Coronary artery (tissue), 2 donors: ENCODE measurements around the gene GRXCR2.
A peak's percentile ranks its signal among the peaks of the same experiment; 100 is the strongest.
"Not testable (repeated sequence)": the region's sequence is repeated elsewhere in the genome, so short reads cannot be mapped to it uniquely, and the experiment has no call there.

Experiments
- DNase-seq: peaks from one replicate; pipeline ENCODE4 v3.0.0-alpha.2; 2017; ENCODE audit warnings: low spot score
- H3K27ac ChIP-seq, 2 donors: fragments of 200-600 bp; sonication (generic); one replicate each; pipeline ENCODE4 v1.5.1; 2016 to 2019
- H3K4me3 ChIP-seq: fragments of 200-600 bp; sonication (generic); 2 replicates; pipeline ENCODE4 v1.5.1; 2016; ENCODE audit warnings: mild to moderate bottlenecking, moderate library complexity
- TF ChIP-seq, protein P1 (sequence below): fragments of 200-600 bp; sonication (generic); IDR thresholded peaks from one replicate; pipeline ENCODE4 v1.5.1; 2019; ENCODE audit warnings: antibody characterized with exemption

GRXCR2 gene

DNA sequence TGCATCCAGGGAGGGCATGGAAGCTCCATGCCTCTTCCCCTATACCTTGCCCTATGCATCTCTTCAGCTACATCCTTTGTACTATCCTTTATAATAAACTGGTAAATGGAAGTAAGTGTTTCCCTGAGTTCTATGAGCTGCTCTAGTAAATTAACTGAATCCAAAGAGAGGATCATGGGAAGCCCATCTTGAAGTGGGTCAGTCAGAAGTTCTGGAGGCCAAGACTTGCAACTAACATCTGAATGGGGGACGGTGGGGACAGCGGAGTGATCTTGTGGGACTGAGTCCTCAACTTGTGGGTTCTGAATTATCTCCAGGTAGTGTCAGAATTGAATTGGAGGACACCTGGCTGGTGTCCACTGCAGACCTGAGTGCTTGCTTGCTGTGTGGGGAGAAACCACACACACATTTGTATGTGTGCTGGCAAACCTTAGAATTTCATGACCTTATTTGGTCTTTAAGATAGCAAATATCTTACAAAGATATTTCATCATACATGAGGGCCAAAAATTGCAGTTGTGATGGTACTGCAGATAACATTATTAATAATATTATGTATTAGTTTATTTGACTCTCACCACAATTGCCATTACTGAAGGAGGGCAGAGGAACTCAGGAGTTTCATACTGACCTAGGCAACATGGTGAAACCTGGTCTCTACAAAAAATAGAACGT, 32.2 kb downstream of the GRXCR2 start:
- TF ChIP-seq, protein P1, sequence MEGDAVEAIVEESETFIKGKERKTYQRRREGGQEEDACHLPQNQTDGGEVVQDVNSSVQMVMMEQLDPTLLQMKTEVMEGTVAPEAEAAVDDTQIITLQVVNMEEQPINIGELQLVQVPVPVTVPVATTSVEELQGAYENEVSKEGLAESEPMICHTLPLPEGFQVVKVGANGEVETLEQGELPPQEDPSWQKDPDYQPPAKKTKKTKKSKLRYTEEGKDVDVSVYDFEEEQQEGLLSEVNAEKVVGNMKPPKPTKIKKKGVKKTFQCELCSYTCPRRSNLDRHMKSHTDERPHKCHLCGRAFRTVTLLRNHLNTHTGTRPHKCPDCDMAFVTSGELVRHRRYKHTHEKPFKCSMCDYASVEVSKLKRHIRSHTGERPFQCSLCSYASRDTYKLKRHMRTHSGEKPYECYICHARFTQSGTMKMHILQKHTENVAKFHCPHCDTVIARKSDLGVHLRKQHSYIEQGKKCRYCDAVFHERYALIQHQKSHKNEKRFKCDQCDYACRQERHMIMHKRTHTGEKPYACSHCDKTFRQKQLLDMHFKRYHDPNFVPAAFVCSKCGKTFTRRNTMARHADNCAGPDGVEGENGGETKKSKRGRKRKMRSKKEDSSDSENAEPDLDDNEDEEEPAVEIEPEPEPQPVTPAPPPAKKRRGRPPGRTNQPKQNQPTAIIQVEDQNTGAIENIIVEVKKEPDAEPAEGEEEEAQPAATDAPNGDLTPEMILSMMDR: no peak
- H3K4me3 ChIP-seq: no peak overlapping the region
- H3K27ac ChIP-seq: no peak overlapping the region
- DNase-seq: no peak

DNA sequence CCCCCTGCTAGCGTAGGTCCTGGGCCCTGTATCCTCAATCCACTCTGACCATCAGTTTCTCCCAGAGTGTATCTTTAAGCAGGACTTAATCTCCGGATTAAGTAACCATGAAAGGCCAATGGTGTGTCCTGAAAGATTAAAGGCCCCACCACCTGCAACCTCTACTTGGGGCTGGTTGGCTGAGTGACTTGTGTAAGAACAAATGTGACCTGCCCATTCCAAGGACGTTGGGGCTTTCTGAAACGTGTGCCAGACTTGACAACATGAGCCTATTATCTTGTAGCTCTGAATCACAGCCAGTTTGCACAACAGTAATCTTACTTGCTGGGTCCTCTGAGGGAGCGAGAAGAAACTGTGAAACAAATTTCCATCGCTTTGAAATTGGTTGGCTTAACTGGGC, 34.5 kb downstream of the GRXCR2 start:
- TF ChIP-seq, protein P1: no peak
- Histone ChIP-seq H3K27ac (no peak overlapping the region), H3K4me3 (no peak overlapping the region)
- no peak for DNase-seq

DNA sequence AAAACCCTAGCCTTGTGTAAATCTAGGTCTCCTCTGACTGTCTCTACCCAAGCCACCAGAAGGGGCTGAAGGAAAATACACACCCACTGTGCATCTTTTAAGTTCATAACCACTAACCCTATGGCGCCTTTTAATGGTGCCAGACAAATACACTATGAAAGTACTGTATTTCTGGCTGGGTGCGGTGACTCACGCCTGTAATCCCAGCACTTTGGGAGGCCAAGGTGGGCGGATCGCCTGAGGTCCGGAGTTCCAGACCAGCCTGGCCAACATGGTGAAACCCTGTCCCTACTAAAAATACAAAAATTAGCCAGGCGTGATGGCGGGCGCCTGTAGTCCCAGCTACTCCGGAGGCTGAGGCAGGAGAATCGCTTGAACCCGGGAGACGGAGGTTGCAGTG, 36.6 kb downstream of the GRXCR2 start:
- H3K4me3 ChIP-seq, DNase-seq, H3K27ac ChIP-seq: not testable (repeated sequence)

DNA sequence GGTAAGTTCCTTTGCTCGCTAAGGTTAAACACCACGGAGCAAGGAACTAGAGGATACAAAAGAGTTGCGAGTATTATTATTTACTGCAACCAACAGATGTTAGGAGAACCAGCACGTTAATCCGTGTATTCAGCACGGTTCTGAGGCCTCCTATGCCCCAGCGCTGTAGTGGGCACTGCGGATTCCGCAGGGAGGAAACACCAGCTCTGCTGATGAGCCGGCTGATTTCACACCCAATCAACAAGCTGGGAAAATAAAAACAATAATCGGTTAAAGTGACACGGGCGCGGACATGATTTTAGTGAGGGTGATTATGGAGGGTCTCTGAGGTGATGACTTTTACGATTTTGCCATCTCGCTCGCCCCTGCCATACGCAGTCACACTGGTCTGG, 37.0 kb downstream of the GRXCR2 start:
- TF ChIP-seq, protein P1: no peak
- Histone ChIP-seq H3K4me3 (peak overlapping the region; percentile 90), H3K27ac (peak overlapping the region; percentile 80 to 85)
- no peak for DNase-seq

DNA sequence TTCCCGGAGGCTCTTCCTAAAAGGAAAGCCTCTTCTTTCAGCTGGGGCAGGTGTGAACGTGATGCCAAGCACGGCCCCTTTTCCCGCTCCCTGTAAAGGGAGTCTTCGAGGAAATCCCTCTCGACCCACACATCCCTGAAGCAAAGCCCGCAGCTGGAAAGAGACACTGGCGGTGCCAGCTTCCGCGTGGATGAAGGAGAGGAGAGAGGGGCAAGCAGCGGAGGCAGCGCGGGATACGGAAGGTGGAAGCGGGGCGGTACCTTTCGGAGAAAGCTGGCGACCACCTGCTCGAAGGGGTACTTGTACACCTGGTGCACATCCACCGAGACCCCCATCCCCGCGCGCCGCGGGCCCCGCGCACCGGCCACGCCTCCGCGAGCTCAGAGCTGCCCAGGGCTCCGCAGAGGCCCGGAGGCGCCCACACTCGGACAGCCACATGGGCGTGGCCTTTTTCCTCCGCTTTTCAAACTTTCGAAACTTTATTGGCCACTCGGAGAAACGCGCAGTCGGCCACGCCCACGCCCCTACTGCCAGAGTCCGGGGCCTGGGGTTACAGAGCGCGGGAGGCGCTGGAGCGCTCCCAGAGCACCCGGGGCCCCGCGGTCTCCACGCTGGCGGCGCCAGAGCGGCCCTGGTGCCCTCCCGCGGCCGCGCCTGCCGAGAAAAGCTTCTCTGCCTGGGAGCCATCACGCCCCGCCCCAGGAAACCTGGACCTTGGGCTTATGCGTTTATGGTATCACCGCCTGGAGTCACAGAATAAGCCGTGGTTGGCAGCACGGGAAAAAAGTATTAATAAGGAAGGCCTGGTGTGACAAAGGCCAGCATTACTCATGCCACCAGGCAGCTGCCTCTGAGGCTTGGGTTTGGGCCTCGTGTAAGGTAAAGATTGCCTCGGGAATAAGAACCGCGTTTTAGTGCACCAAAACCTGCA, 37.6 kb downstream of the GRXCR2 start, which contains the start of gene PRELID2:
PRELID2 (minus strand) TSS at position 426 of the 931 bp plus-strand sequence; CDS start at position 335, 91 bp downstream.
- Histone ChIP-seq H3K27ac (peak within 1 kb of the TSS; percentile 80 to 85), H3K4me3 (peak within 1 kb of the TSS; percentile 90)
- TF ChIP-seq, protein P1: no peak
- DNase-seq: peak; percentile 89

DNA sequence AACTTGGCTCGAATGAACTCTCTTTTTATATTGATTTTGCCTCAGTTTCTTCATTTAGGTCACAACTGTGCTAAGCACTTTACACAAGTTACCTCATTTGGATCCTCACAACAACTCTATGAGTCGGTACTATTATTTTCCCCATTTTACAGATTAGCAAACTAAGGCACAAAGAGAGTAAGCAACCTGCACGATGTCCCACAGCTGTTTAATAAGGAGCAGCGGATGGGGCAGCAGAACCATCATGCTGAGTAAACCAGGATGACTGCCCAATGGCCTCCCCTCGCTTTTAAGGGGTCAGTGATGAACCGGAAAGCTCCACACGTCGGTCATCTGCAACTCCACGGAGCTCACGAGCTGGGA, 38.3 kb downstream of the GRXCR2 start:
- TF ChIP-seq, protein P1: no peak
- H3K27ac ChIP-seq: peak overlapping the region; percentile 80 to 85

DNA sequence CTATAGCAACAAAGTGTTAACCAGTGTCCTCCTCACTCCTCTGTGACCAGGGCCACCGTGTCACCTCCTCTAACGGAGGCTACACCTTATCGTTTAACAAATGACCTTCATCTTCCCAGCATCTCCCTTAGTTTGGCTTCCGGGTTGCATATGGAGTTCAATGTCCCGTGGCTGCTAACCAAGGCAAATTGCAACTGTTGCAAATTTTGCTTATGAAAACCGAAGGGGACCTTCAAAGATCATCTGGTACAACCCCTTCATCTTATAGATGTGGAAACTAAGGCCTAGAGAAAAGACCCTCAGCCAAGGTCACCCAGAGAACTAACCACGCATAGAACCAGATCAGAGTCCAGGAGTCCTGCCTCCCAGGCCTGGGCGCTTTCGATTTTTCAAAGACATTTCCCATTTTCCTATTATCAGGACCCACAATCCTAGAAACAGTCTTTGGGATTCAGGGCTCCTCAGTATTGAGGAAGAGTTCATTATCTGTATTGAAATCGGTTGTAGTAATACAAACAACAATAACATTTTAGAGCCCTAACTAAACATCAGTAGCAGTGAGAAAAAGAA, 39.1 kb downstream of the GRXCR2 start:
- H3K4me3 ChIP-seq: peak overlapping the region; percentile 90
- TF ChIP-seq, protein P1: no peak

More for the DNA sequence above, 38.3 kb downstream of the GRXCR2 start:
- H3K4me3 ChIP-seq: peak overlapping the region; percentile 90
- no peak for DNase-seq

More for the DNA sequence above, 39.1 kb downstream of the GRXCR2 start:
- no peak overlapping the region for H3K27ac ChIP-seq
- DNase-seq: no peak
